ENCODE measurements around the gene KCP.

KCP gene

DNA sequence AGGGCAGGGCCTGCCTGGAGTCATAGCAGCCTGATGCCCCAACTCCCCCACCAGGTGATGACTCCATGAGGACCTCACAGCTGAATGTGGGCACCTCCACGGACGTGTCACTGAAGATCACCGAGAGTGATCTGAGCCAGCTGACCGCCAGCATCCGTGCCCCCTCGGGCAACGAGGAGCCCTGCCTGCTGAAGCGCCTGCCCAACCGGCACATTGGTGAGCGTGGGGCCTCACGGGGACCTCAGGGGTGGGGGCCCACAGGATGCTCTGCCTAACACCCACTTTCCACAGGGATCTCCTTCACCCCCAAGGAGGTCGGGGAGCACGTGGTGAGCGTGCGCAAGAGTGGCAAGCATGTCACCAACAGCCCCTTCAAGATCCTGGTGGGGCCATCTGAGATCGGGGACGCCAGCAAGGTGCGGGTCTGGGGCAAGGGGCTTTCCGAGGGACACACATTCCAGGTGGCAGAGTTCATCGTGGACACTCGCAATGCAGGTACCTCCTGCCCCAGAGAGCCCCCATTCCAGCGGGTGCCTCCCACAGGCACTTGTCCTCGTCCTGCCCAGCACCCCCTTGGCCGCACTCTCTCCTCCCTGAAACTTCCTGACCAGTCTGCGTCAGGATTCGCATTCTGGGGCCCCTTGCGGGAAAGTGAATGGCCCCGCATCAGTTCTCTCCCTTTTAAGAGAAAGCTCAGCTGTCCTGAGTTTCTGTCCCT lies 57.8 kb downstream of the KCP start:
- no peak for FAIRE-seq

DNA sequence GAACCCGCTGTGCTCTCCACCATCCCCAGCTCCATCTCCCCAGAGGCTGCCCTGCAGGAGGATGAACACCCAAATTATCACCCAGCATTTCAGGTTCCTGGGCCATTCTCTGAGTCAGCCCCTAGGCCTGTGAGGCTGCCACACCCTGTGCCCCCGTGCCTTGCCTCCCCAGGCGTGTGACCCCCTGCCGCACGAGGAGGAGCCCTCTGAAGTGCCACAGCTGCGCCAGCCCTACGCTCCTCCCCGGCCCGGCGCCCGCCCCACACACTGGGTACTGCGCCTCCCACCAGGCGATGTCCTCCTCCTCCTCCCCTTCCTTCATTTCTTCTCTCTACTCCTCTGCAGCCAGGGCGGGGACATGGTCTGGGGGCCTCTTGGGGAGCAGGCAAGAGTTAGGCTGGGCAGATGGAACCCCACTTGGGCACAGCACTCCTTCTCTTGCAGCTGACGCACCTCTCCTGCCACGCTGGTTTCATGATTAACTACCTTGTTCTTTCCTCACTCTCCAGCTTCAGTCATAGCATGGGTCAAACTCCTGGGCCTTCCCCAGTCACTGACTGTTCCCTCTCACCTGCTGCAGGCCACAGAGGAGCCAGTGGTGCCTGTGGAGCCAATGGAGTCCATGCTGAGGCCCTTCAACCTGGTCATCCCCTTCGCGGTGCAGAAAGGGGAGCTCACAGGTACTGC lies 60.6 kb downstream of the KCP start:
- no peak for FAIRE-seq

- FAIRE-seq = no peak
Measured at GRCh38 chr7:128849156-128849515, 61.4 kb downstream of the KCP start.

- FAIRE-seq = no peak
Measured at GRCh38 chr7:128848289-128849155, 62.0 kb downstream of the KCP start.

DNA sequence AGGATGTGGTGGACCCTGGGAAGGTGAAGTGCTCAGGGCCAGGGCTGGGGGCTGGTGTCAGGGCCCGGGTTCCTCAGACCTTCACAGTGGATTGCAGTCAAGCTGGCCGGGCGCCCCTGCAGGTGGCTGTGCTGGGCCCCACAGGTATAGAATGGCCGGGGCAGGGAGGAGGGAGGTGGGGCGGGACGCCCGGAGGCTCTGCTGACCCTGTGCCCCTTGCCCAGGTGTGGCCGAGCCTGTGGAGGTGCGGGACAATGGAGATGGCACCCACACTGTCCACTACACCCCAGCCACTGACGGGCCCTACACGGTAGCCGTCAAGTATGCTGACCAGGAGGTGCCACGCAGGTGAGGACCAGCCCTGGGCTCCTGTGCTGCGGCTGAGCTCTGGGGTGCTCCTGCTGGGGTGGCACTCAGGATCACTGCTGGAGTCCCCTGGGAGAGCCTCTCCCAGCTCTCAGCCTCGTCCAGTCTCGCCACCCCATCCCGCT lies 62.7 kb downstream of the KCP start:
- FAIRE-seq = no peak

DNA sequence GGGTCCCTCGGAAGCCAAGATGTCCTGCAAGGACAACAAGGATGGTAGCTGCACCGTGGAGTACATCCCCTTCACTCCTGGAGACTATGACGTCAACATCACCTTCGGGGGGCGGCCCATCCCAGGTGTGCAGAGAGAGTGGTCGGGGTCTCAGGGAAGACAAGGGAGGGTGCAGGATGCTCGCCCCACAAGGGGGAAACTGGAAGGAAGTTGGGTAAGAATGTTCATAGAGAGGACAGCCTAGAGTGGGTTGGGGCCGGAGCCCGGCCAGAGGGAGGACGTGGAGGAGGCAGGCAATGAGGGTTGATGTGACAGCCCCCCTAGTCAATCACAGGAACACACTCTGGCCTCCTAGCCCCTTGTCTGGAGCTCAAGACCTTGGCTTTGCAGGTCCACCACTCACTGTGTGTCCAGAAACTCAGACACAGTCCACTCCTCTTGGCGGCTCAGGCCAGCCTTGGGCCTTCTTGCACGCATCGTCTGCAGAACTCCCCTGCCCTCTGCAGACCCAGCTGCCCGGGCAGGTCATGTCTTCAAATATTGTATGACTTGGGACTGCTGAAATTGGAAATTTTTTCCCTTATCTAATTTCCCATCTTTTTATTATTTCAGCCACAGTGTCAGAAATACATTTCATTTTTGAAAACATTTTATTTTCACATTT lies 63.6 kb downstream of the KCP start:
- no peak for FAIRE-seq

DNA sequence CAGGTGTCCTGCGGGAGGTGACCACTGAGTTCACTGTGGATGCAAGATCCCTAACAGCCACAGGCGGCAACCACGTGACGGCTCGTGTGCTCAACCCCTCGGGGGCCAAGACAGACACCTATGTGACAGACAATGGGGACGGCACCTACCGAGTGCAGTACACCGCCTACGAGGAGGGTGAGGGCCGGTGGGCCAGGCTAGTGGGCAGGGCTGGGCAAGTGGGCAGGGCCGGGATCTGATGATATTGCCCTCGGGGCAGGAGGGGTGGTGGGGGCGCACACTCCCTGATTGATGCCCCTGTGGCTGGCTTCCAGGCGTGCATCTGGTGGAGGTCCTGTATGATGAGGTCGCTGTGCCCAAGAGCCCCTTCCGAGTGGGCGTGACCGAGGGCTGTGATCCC lies 64.5 kb downstream of the KCP start:
- FAIRE-seq = no peak

- no peak for FAIRE-seq
Measured at GRCh38 chr7:128845475-128845874, 65.0 kb downstream of the KCP start.

- FAIRE-seq = no peak
Measured at GRCh38 chr7:128844777-128845311, 65.7 kb downstream of the KCP start.

- FAIRE-seq = no peak
Measured at GRCh38 chr7:128843938-128844621, 66.4 kb downstream of the KCP start.

DNA sequence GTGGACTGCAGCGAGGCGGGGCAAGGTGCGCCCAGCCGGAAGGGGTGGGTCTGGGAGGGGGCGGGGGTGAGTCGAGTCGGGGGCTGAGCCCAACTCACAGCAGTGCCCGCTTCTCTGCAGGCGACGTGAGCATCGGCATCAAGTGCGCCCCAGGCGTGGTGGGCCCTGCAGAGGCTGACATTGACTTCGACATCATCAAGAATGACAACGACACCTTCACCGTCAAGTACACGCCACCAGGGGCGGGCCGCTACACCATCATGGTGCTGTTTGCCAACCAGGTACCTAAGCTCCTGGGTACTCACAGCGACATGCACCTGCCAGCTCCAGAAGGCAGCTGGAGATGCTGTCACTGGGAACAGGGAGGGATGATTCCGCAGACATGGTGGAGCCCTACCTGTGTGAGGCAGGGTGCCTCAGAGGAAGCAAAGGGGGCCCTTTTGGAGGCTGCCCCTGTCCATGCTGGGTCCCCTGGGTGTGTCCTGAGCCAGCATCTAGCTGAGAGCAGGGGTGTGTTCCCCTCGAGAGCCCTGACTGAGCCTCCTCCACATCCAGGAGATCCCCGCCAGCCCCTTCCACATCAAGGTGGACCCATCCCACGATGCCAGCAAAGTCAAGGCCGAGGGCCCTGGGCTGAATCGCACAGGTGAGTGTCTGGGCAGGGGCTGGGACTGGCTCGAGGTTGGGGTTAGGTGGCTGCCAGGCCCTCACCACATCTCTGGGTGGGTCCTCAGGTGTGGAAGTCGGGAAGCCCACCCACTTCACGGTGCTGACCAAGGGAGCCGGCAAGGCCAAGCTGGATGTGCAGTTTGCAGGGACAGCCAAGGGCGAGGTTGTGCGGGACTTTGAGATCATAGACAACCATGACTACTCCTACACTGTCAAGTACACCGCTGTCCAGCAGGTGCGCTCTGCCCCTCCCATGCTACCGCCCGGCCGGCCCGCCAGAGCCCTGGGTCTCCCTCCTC lies 67.6 kb downstream of the KCP start:
- no peak for FAIRE-seq

DNA sequence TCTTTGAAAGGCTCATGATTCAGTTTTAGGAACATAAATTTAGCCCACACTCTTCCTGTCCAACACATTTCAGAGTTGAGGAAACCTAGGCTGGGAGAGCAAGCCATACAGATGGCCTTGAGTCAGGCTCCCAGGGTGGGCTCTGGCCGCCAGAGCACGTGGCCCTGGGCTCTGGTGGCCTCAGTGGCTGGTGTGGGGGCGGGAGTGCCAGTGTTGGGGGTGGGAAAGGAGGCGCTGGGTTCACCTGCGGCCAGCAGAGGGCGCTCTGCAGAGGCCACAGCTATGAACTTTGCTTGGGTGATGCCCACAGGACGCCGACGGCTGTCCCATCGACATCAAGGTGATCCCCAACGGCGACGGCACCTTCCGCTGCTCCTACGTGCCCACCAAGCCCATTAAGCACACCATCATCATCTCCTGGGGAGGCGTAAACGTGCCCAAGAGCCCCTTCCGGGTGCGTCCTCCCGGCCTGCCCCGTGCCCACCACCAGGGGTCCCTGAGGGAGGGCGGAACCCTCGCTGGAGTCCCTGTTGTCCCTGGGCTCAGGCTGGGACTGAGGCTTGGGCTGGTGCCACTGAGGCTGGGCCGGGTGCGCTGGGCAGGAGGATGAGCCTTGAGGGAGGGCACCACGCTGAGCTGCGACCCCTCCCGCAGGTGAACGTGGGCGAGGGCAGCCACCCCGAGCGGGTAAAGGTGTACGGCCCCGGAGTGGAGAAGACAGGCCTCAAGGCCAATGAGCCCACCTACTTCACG lies 68.4 kb downstream of the KCP start:
- no peak for FAIRE-seq

DNA sequence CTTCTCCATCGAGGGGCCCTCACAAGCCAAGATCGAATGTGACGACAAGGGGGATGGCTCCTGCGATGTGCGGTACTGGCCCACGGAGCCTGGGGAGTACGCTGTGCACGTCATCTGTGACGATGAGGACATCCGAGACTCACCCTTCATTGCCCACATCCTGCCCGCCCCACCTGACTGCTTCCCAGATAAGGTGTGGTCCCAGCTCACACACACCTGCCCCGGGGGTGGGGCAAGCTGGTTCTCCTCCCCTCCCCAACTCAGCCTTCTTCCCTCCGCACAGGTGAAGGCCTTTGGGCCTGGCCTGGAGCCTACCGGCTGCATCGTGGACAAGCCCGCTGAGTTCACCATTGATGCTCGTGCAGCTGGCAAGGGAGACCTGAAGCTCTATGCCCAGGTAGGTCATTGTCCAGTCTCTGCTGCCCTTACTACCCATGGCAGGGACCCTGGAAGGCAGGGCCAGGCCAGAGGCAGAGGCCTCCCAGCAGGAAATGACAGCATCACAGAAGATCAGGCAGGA lies 69.3 kb downstream of the KCP start:
- no peak for FAIRE-seq

GRCh38 chr7:128840326-128841170 lies 70.0 kb downstream of the KCP start:
- no peak for FAIRE-seq

- no peak for FAIRE-seq
Measured at GRCh38 chr7:128839751-128840177, 70.7 kb downstream of the KCP start.

GRCh38 chr7:128838981-128839731 lies 71.4 kb downstream of the KCP start:
- FAIRE-seq = no peak

DNA sequence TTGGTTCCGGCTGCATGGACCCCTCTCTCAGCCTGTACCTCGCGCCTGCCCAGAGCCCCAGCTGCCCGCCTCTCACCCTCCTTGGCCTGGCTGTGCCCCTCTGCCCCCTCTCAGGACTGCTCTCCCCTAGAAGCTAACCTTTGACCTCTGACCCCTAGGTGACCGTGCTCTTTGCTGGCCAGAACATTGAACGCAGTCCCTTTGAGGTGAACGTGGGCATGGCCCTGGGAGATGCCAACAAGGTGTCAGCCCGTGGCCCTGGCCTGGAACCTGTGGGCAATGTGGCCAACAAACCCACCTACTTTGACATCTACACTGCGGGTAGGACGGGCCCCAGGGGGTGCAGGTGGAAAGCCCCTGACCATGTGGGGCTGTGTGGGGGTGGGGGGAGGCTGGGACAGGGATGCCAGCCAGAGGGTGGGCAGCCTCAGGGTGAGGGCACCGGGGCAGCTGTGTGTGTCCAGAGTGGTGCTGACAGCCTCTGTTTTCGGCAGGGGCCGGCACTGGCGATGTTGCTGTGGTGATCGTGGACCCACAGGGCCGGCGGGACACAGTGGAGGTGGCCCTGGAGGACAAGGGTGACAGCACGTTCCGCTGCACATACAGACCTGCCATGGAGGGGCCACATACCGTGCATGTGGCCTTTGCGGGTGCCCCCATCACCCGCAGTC lies 72.3 kb downstream of the KCP start:
- no peak for FAIRE-seq

- no peak for FAIRE-seq
Measured at GRCh38 chr7:128837521-128837921, 73.0 kb downstream of the KCP start.
